HG03520 (cell line): Measurements from ENCODE around the gene PLB1.

Experiments
- ATAC-seq: cut with Tn5 transposase; IDR thresholded peaks from one replicate; pipeline ENCODE4 v1.9.1; 2021; ENCODE audit warnings: mild to moderate bottlenecking, moderate library complexity; ENCODE audit not compliant: unreplicated experiment

The PLB1 gene

DNA sequence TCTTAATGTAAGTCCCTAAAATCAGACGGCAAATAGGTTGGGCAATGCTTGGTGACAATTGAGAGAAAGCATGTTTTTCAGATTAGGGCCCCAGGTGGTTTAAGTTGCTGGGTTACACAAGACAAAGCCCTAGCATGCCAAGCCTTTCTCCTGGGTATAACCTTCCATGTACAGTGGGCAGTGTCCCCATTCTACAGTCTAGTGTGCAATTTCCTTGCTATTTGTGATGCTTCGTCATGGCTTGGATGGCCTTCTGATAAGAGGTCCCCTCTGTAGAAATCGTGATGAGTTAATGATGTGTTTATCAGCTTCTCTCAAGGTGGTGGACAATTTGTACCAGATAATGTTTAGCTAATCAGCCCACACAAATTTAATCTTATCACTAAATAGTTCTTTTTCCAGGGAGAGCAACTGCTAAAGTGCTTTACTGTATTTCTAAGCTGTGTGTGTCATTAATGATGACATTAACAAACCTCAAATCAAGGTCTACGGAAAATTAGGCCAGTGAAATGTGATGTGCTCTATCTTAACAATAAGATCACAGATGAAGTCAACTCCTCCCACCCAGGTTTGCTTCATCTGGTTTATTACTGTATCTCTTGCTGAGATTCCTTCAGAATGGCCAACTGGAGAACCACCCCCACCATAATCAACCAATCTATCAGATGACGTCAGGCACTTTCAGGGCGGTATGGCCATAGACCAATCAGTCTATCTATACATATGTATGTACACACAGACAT lies 61.7 kb downstream of the PLB1 start:
- no peak for ATAC-seq

DNA sequence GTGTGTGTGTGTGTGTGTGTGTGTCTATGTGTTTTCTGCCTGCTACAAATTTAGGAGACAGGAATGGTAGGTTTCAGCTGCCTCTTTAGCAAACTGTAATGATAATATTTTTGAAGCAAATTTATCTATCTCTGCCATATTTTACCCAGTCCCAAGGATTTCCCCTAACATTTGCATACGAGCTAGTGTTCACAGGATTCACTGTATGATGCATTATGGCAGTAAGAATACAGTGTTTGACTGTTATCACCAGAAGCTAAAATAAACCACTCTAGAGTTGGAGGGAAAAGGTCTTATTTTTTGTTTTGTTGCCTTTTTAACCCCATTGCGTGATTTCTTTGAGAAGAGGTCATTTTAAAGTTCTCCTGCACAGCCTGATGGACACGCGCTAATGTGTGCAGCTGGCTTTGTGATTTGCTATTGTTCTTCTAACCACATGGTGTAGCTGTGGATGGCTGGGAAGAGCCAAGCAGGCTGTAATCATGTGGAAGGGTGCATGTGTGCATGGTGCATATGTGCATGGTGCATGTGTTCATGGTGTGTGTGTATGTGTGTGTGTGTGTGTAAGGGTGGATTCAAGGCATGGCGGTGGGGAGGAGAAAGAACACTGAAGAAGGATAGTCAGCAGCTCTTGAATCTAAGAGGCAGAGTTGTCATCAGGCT lies 62.4 kb downstream of the PLB1 start:
- ATAC-seq: no peak

DNA sequence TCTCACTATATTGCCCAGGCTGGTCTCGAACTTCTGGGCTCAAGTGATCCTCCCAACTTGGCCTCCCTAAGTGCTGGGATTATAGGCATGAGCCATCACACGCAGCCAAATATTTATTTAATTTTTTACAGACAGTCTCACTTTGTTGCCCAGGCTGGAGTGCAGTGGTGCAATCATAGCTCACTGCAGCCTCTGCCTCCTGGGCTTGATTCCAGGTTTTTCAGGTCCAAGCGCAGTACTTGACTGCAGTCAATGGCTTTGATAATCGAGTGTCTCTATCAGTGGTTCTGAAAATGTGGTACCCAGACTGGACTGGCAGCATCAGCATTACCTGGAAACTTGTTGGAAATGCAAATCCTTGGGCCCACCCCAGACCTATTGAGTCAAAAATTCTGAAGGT lies 63.1 kb downstream of the PLB1 start:
- ATAC-seq: no peak

DNA sequence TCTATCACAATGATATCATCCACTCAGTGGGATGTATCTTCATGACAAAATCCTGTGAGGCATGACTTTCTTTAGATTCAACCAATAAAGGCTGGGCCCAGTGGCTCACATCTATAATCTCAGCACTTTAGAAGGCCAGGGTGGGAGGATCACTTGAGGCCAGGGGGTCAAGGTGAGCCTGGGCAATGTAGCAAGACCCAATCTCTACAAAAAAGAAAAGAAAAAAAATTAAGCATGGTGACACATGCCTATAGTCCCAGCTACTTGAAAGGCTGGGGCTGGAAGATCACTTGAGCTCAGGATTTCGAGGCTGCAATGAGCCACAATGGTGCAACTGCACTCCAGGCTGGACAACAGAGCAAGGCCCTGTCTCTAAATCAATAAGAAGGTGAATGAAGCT lies 68.0 kb downstream of the PLB1 start:
- ATAC-seq: no peak

DNA sequence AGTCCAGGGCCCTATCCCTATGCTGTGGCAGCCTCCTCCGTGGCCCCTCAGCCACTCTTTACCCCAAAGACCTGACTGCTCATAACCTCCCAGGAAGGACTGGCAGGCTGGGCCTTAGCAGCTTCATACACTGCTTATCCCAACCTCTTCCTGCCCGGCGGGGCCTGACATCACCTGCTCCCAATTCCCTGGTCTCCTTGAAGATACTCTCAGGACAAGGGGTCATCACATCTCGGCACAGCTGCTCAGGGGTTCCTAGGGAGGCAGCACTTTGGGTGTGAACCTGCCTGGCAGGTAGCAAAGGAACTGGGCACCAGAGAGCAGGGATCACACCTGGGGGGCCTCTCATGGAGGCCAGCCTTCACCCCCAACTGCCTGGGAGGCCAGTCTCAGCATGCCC lies 68.5 kb downstream of the PLB1 start:
- no peak for ATAC-seq

DNA sequence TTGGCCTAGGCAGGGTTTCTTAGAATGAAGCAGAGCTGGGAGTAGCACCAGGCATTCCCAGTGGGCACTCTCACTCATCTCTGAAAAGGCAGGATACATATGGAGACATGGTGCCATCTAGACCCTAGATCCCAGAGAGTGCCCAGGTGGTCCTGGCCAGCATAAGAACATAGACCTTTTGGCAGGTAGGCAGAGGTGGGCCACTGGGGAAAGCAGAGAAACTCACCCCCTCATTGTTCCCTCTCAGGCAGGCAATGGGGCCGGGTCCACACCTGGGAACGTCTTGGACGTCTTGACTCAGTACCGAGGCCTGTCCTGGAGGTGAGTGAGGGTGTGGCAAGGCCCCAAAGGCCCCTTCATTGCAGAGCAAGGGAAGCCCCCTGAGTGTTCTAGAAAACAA lies 69.2 kb downstream of the PLB1 start:
- ATAC-seq: no peak

DNA sequence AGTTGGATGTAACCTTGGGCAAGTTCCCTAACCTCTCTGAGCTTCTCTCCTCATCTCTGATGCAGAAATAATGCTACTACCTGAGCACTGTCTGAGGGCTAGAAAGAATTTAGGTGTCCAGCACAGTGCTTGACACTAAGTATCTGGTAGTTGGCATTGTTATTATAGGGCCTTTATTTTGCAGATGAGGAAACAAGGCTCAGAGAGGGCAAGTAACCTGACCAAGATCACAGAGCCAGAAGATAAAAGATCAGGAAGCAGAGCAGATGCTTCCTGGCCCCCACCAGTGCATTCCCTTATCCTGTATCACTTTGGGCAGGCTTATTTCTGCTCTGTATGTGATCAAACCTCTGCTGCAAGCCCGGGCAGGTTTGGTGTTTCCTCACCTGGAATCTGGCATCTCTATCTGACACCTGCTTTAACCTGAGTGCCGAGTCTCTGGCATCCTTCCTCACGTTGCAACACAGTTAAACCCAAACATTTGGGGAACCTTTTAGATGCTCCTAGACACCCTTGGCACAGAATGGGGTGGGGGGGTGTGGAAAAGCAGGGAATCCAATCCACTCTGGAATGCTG lies 69.9 kb downstream of the PLB1 start:
- ATAC-seq: no peak

DNA sequence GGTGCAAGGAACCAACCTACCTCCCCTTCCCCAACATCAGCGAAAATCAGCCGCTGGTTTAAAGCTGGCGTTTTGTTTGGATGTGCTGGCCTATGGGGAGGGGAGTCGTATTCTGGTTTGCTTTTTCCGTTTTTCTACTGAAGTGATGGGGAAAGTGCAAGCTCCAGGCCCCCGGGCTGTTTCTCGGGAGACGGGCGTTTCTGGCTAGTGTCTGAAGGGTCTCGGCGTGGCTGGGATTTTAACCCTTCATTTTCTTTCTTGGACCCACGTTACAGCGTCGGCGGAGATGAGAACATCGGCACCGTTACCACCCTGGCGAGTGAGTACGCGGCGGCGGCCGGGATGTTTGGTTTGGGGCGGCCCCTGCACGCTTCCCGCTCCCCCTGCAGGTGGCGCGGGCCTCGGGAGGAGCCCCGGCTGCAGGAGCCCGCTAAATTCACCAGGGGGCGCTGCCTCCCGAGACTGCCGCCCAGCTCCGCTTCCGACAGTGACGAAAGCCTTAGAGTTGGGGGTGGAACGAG lies 70.7 kb downstream of the PLB1 start:
- peak; percentile 96 for ATAC-seq

DNA sequence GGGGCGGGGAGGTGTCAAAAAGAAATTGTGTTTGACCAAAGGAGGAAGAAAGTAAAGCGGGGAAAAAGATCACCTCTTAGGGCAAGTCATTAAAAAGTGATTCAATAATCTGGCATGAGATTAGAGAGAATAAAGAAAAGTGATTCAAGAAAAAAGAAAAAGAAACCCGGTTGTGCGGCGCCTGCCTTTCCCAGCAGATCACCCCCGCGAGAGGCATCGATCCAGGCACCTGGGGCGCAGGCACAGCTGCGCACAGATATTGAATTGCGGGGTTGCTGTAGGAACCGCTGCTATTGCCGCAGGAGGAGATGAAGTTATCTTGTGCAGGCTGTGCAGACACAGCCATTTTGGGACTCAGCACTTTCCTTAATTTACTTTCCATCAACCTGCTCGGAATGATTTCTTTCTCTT lies 71.2 kb downstream of the PLB1 start:
- ATAC-seq: no peak

DNA sequence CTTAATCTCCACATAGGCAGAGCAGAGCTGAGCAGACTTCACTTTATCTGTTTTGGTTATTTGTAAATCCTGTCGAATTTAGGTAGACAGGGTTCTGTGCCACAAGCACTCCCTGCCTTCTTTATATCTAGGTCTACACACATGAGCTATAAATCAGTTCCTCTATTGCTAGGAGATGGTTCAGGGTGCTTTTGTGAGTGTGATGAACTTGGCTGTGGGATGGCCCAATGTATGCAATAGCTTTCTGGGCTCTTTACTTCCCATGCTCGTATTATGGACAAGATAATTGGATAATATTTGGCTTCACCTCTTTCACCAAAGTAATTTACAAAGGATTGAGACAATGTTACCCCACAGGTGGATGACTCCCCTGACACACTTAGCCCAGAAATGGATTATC lies 72.2 kb downstream of the PLB1 start:
- no peak for ATAC-seq

DNA sequence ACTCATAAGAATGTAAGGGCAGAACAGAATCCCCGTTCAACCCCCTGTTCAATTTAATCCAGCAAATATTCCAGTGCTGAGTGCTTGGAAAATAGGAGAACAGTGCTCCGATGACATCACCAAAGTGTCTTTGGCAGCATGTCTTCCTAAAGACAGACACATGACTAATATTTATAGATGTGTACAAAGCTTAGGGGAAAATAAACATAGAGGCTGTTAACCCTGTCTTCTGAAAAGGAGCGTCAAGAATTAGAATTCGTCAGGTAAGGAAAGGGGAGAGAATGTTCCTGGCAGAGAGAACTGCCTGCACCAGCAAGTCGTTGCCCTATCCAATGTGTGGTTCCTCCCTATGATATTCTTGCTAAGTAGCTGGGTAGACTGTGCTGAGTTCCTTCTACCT lies 72.7 kb downstream of the PLB1 start:
- no peak for ATAC-seq

DNA sequence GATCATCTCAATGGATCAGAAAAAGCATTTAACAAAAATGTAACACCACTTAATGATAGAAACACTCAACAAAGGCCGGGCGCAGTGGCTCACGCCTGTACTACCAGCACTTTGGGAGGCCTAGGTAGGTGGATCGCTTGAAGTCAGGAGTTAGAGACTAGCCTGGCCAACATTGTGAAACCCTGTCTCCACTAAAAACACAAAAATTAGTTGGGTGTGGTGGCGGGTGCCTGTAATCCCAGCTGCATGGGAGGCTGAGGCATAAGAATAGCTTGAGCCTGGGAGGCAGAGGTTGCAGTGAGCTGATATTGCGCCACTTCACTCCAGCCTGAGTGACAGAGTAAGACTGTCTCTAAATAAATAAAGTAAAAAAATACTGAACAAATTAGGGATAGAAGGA lies 74.6 kb downstream of the PLB1 start:
- no peak for ATAC-seq

DNA sequence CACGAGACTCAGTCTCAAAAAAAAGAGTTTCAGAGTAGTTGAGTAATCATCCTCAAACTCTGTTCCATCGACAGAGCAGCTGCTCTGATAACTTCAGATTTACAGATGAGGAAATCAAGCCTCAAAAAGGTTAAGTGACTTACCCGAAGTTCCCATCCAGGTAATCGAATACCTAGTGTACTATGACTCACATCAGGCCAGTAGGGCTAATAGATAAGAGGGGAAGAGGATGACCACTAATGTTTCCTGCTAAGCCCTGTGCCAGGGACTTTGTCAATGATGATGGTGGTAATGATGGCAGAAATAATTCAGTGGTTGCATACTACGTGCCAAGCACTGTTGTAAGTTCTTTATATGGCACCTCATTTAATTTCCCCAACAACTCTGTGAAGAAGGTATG lies 80.9 kb downstream of the PLB1 start:
- ATAC-seq: no peak

DNA sequence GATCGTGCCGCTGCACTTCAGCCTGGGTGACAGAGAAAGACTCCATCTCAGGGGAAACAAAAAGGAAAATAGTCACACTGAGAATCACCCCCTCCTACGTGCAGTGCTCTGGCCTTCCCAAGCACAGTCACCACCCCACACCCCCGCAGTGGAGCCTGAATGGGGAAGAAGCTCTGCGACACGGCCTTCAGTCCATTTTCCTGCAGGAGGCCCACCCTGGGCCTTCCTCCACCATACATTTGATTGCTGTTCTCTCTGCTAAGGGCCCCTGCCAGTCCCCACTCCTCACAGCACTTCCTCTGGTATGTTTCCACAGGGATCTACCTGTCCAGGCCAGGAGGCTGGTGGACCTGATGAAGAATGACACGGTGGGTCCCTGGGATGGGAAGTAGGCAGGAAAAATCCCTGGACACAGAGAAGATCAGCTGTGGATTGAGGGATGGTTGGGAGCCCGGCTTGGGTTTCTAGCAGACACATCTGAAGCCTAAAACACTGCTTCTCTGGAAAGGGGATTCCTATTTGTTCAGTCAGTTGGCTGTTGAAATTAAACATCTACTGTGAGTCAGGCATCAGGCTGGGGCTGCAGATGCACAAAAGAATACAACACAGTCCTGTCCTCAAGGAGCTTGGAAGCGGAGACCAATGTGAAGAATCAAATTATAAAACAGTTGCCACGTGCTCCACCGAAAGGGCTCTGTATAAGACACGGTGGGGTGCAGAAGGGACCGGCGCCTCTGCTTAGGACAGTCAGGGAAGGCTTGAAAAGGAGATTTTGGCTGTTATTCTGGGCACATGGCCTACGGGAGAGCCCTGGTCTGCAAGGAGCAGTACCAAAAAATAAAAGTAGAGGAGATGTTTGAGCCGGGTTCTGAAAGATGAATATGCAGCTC lies 82.2 kb downstream of the PLB1 start:
- ATAC-seq: no peak

DNA sequence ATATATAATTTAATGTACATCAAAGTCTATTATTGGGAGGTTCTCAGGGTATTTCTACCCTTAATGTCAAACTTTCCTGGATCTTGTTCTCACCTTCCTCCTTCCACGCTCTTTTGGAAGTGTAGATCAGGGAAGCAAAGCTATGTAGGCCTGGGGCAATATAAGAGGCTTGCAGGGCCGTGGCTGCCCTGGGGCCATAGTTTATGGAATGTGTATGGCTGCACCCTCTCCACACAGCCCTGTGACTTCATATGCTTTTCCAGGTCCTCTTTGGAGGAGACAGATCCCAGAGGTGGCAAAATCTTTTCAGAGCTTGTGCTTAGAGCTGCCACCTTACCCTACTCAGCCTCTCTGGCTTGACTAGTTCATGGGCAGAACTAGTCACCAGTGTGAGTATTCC lies 82.9 kb downstream of the PLB1 start:
- no peak for ATAC-seq

DNA sequence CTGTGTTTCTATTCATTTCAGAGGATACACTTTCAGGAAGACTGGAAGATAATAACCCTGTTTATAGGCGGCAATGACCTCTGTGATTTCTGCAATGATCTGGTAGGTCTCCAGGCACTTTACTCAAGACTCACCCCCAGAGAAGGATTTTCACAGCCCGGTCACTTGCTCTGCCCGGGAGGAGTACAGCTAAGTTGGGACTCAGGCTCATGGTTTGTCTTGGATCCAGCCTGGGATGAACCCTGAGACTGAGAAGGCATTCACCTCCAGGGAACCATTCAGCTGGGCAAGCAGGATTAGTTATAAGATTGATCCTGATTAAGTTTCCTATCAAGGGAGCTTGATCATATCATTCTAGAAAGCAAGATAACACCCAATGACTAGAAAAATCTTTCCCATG lies 83.7 kb downstream of the PLB1 start:
- no peak for ATAC-seq

DNA sequence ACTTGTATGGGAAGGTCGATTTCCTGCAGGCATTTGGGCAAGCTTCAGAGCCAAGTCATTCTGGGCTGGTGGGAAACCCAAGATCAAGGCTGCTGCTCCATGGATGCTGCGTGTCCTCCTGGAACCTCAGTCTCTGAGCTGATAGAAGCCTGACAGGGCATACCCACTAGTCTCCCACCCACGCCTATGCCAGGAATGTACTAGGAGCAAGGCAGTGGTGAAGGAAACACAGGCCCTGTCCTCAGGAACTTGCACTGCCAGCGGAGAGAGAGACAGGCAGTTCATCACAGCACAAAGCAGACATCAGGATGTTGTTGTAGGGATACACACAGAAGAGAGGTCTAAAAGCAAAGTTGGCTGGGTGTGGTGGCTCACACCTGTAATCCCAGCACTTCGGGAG lies 84.2 kb downstream of the PLB1 start:
- no peak for ATAC-seq

DNA sequence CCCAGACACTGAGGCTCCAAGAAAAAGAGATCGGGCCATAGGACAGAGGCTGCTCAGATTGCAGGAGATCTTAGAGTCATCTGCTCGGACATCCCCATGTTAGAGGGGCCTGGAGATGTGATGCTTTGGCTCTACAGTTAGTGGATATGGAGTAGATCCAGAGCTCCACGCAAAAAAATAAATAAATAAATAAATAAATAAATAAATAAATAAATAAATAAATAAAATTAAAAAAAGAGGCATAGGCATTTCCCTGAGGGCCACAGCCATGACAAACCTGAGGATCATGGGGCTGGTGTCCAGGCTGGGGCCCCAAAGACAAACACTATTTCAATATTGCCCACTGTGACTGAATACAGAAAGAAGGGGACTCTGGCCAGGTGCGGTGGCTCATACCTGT lies 85.5 kb downstream of the PLB1 start:
- ATAC-seq: no peak

DNA sequence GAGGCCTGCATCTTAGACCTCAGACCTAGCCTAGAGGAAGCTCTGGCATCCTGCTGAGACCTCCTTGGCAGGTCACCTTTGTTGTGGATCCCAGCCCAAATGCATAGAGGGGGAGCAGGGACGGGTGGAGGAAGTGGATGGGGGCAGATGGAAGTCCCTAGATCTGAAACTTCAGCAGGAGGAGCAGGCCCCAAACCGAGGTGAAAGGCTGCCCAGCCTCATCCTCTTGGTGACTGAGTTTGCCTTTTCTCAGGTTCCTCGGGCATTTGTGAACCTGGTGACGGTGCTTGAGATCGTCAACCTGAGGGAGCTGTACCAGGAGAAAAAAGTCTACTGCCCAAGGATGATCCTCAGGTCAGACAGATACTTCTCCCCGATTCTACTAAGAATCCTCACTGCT lies 86.3 kb downstream of the PLB1 start:
- ATAC-seq: no peak

DNA sequence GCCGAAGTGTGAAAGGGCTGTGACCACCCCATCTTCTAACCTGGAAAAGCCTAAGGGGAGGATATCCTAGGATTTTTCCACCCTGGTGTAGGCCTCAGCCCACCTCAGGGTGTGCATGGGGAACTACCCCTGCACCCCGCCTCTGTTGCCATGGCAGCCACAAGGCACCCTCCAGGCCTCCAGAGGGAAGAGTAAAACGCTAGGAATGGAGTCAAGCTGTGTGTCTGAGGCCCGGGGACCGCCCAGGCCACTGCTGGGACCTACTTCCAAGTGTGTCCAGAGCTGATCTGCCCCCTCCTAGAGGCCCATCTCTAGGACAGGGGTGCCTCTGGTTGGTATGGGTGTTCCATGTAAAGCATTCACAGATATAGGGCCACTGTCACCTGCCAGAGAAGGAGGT lies 86.7 kb downstream of the PLB1 start:
- ATAC-seq: no peak

DNA sequence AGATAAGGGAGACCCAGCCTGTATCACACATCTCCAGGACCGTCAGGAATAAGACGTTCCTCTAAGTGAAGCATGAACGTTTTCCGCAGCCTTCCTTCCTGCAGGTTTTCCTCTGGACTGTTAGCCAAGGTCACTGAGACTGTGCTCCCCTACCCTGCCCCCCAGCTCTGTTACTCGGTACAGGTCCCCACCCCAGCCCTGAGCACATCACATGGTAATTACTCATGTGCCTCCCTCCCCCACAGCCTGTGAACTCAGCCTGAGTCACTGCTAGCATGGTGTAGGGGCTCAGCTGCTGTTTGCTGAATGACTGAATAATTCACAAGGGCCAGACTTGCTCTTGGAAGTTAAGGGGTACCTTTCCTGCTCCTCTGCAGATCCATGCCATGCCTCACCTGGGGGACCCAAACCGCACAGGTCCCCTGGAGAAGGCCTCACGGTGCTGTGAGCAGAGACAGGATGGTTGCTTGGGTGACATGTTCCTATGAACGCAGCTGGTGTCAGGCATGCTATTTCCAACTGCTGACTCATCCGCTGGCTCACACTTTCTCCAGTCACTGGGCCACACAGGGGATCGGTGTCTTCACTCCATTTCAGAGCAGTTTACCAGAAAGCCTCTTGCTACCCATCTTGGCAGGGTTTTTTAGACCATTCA lies 88.2 kb downstream of the PLB1 start:
- ATAC-seq: no peak
